SK-N-MC (cell line): ENCODE measurements around the gene POM121L2.

Experiments
- EZH2 ChIP-seq: fragments of 200-600 bp; sonication (generic); IDR thresholded peaks from one replicate; pipeline ENCODE4 v1.6.1; 2017; ENCODE audit warnings: antibody characterized with exemption
- POLR2AphosphoS5 ChIP-seq: IDR thresholded peaks from 2 replicates; pipeline ENCODE4 v1.6.1; 2012; ENCODE audit warnings: mild to moderate bottlenecking, low read depth, low read length, borderline replicate concordance

- no peak for TF ChIP-seq EZH2
- TF ChIP-seq POLR2AphosphoS5: no peak
Observed at GRCh38 chr6:27281569-27281968, 30.5 kb downstream of the POM121L2 start.
